Testis (tissue), 2 donors: ENCODE data around the gene SENP1.
"Not testable (repeated sequence)": the region's sequence is repeated elsewhere in the genome, so short reads cannot be mapped to it uniquely, and the experiment has no call there.

ENCODE experiments used
- CTCF ChIP-seq, 3 experiments: fragments of 450-650 bp in 2 of 3; fragments of 200-600 bp in 1 of 3; sonication (generic) in 1 of 3; IDR thresholded peaks; one replicate each; pipeline ENCODE4 v1.5.1; 2016 to 2019; ENCODE audit warnings: antibody characterized with exemption in 3 of 3, mild to moderate bottlenecking in 2 of 3, moderate library complexity in 1 of 3
- POLR2A ChIP-seq: fragments of 450-650 bp; IDR thresholded peaks from one replicate; pipeline ENCODE4 v1.6.1; 2017; ENCODE audit warnings: antibody characterized with exemption, mild to moderate bottlenecking, moderate library complexity

- not testable (repeated sequence) for TF ChIP-seq CTCF (IDR thresholded peaks at IDR 0.05); POLR2A
Measured at GRCh38 chr12:48111312-48111693, 5.4 kb upstream of the SENP1 start.
